NCI-H1092 (cell line): ENCODE results near the gene PSMB3.

Source experiments
- DNase-seq: peaks from one replicate; lab custom pipeline; 2025; lab: John Stamatoyannopoulos, UW

Gene PSMB3

DNA sequence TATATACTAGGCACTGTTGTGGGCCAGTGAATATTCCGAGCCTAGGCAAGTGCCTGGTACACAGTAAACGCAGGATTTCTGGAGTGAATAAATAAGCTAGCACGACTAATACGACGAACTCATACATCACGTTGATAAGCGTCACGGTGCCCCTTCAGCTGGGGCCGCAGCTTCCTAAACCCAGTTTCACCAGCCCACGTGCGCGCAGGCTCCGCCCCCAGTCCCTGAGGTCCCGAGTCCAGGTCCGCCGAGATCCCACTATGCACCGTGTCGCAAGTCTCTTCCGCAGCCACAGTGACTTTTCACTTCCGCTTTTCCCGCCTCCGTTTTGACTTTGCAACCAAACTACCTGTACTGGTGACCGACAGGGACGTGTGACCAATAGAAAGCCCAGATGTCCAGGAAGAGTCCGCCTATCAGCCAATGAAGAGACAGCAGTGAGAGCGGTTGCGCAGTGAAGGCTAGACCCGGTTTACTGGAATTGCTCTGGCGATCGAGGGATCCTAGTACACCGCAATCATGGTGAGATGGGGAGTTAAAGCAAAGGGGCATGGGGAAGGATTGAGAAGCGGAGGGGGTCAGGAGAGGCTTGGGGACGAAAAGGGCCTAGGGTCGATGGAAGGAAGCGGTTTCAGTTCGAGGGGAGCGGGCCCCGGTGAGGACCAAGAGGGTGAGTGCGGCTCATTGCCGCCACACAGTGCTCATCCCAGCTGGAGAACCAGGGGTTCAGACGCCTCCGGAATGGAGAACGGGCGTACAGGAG lies at the start of gene PSMB3:
TSS of gene PSMB3 (plus strand) at position 434 of the 763 bp plus-strand sequence. CDS start at position 520, 86 bp downstream.
- peak; percentile 98 for DNase-seq

DNA sequence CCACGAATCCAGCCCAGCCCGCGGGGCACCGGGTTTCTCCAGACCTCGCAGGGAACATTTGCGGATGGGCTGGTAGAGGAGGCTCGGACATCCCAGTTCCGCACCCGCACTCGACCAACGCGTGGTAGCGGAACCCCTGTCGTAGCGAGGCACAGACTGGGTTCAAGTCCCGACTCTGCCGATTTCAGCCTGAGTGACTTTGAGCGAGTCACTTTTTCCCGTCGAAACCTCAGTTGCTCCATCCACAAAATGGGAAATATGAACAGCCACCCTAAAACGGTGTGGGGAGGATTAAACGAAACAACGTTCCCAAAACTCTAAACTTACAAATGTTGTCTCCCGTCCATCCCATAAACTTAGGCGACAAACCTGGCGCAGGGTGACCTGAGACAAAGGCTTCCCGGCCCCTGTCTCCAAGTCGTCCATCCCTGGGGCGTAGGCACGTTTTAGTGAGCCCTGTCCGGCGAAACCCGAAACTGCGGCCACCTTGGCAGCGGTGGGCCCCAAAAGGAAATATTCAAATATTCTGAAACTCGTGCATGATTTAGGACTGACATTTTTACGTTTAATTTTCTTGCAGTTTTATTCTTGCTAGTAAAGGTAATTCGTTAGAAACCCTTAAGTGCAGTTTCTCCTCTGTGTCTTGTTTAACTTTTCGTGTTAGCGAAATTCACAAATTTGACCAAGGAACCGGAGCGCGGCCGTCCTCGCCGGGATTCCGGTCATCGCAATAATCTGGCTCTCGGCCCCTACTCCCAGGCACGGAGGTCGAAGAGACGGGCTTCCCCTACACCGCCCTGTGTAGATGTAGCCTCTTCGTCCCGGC lies 49.4 kb upstream of the PSMB3 start:
- DNase-seq: no peak

DNA sequence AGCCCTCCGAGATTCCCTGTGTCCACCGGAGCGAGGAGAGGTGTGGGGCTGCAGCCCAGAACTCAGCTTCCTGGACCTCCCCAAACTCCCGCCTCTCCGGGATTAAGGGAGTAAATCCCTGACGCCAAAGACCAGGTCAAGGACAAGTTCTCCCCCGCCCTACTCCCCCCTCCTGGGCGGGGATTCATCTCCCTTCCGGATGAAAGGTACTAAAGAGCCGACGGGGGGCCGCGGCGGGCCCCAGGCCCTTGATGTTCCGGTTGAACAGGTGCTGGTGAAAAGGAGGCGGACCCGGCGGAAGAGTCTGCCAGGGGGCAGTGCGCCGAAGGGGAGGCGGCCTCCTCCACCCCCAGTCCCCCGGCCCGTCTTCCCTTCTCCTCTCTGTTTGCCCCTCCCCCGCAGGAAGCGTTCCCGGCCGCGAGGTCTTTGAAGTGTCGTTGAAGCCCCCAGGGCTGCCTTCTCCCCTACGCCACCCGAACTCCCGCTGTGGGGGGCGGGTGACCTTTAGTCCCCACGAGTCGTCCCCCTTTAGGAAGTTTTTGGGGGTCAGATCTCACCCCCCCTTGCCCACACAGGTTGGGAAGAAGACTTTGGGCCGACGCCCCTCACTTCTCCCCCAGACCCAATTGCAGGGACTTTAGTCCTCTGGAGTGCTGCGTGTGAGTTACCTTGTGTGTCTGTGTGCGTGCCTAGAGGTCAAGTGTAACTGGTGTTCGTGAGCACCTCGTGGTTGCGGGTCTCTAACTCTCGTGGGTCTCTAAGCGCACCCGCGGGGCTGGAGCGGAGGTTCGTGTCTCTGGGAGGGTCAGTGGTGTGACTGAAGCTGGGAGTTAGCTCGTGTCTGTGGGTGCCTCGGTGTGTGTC lies 48.6 kb upstream of the PSMB3 start:
- peak; percentile 72 for DNase-seq

DNA sequence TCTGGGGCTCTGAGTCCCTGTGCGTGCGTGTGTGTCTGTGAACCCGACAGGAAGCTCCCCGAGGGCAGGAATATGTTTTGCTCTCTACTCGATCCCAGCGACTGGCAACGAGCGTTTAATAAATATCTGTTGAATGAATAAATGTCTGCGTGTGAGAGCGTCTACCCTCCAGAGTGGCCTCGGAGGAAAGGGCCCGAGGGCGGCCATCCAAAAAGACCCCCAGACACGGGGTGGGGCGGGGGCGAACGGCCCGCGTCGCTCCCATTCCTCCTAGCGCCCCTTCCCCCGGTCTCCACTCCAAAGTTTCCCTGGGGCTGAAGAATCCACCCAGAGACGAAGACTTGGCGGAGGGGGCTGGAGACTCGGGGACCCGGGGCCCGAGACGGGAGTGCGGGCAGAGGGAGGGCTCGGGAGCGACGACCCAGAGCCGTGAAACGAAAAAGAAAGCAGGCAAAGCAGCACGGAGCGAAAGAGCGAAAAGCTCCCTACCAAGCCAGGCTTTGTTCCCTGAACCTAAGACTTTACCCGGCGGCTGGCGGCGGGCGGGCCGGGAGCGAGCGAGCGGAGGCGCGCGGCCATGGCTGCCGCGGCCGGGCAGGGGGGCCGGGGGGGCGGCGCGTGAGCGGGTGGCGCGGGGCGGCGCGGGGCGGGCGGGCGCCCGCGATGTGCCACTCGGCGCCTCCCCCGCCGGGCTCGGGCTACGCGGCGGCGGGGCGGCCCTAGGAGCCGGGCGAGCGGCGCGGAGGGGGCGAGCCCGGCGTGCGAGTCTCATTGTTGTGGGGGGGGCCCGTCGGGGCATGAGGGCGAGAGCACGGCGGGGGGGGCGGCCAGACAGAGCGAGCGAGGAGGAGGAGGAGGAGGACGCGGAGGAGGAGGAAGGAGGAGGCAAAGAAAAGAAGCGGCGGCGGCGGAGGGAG lies 47.7 kb upstream of the PSMB3 start, which contains the start of gene MLLT6:
TSS of gene MLLT6 (plus strand) at position 668 of the 917 bp plus-strand sequence. CDS start 360 bp downstream, outside the sequence.
- DNase-seq: peak; percentile 79

DNA sequence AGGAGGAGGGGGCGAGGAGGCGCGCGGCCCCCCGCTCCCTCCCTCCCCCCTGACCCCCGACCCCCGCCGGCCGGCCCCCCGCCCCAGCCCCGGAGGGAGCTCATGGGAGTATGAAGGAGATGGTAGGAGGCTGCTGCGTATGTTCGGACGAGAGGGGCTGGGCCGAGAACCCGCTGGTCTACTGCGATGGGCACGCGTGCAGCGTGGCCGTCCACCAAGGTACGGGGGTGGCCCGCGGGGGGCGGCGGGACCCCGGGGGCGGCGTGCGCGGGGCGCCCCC lies 47.1 kb upstream of the PSMB3 start:
- no peak for DNase-seq

DNA sequence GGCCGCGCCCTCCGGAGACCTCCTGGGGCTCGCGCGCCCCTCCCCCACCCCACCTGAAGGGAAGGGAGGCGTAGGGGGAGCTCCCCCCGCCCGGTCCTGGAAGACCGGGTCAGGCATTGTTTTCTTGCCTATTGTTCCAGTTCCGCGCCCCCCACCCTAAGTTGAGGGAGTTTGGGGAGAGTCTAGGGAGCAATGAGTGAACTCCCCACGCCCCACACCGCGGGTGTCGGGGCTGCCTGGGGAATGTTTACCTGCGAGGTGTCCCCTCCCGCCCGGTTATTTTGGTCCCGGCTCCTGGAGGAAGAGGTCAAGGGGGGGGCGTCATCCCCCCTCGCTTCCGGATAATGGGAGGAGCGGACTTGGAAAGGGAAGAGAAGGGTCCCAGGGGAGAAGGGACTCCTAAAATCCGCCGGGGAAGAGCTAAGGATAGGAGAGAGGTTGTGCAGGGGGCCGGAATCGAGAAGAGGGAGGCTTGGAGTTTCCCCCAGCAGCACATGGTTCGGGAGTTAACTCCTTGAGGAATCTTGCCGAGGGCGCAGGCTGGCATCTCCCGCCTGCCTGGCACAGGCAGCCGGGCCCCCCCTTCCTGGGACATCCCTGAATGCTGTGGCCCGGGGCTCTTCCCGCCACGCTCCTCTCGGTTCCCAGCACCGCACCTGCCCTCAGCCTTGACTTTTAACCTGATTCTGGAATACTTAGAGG lies 46.6 kb upstream of the PSMB3 start:
- peak; percentile 16 for DNase-seq

DNA sequence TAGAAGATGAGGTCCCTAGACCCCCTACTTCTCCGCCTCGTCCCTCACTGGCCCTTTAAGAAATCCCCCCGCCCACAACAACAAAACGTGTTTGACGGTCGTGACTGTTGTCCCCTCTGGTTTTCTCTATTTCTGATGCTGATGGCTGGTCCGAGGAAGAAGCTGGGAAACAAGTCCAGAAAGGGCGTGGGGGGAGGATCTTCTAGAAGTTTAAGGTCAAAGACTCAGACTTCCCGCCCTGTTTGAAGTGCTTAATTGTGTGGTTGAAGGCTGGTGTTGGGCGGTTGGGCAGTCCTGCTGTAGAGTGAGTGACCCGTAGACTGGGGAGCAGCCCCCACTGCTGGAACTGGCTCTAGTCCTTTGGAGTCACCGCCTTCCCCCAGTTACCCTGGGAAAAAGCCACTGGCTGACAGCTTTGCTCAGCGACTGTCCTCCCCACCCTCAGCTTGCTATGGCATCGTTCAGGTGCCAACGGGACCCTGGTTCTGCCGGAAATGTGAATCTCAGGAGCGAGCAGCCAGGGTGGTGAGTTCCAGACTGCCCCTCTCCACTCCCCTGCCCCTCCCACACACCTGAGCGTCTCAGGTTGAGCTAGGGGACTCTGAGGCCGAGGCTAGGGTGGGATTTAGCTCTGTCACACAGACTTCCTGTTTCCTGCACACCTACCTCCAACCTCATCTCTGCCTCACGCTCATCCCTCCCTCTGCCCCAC lies 45.9 kb upstream of the PSMB3 start:
- no peak for DNase-seq

DNA sequence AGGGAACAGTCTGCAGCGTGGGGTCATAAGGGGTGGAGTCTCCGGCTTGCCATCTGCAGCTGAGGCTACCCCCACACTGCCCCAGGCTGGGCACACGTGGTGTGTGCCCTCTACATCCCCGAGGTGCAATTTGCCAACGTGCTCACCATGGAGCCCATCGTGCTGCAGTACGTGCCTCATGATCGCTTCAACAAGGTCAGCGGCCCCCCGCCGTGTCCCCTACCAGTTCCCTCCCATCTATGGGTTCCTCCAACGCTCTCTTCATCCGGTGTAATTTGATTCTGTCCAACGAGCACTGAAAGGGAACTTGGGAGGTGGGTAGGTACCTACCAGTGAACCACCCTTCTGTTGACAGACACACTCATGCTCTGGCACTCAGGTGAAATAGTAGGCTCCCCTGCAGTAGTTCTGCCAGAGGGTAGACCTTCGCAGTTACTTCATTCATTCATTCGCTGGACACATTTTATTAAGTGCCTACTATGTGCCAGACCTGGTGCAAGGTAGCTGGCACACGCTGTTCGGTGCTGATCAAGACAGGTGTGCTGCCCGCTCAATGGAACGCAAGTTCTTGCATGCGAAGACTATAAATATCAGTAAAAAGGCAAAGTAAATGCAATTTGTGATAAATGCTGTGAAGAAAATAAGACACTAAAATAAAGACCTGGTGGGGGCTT lies 44.7 kb upstream of the PSMB3 start:
- no peak for DNase-seq

DNA sequence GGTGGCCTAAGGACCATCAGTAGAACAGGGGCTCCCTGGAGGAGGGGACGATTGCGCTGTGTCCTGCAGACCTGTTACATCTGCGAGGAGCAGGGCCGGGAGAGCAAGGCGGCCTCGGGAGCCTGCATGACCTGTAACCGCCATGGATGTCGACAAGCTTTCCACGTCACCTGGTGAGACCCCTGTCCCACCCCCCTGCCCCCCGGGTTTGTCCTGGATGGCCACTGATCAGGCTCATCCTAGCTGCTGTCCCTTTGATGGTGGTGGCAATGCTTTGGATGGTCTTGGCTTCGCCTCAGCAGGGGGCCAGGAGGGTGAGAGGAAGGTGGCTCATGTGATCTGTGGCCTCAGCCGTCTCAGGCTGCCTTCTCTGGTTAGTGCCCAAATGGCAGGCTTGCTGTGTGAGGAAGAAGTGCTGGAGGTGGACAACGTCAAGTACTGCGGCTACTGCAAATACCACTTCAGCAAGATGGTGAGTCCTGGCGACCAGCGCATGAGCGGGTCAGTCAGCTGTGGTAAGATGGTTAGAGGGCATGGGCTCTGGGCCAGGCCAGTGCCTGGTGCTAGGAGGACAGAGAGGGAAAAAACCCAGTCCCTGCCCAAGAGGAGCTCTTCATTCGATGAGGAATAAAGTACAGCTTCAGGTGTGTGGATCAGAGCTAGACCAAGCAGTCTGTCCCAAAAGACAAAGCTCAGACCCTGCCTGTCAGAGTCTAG lies 43.3 kb upstream of the PSMB3 start:
- DNase-seq: no peak

DNA sequence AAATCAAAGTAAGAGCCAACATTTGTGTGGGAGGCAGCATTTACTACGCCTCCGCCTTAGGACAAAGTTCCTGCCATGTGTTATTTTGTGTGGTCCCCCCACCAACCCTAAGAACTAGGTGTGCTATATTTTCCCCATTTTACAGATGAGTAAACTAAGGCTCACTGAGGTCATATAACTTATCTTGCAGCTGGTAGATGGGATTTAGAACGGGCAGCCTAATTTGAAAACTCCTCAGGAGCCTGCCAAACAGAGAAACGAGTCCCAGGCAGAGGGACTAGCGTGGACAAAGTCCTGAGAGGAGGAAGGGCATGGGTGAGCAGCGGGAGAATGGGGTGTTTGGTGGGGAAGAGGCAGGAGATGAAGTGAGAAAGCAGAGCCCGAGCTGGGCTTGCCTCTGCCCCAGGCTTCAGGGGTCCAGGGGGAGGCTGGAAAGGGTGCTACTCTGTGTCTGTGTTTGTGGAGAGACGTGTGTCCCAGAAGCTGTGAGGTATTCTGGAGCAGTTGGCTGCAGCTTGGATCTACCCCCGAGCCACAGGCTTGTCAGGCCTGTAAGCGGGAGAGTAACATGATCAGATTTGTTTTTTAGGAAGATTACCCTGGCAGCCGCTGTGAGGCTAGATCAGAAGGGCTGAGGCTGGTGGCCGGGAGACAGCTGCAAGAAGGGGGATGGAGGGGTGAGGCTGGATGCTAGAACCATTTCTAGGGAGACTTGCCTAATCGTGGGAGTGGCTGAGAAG lies 42.5 kb upstream of the PSMB3 start:
- DNase-seq: no peak

DNA sequence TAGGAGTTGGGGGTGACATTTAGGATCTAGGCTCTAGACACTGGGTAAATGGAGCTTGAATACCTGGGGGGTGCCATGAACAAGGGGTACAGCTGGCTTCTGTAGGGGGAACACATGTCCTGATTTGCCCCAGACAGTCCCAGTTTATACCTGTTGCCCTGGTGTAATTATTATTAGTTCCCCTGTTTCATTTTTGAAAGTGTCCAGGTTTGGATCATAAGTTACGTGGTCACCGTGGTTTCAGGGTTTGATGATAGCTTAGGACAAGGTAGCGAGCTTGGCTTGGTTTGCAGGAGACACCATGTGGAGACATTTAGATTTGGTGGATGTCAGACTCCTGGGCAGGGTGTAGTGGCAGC lies 42.0 kb upstream of the PSMB3 start:
- DNase-seq: no peak

DNA sequence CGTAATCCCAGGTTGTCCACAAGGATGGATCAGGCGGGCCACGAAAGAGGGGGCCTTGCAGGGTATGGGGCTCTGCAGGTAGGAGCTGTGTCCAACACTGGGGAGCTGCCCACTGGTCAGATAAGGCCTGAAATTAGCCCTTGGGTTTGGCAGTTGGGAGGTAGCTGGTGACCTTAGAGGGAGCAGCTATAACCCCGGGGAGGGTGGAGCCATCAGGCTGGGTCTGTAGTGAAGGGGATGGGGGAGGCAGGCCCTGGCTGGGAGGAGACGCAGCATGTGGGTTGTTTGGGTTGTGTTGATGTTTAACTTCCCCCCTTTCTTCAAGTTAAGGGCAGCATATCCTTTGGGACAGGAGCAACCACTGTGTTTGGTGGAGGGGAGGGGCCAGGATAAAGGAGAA lies 41.6 kb upstream of the PSMB3 start:
- DNase-seq: no peak

DNA sequence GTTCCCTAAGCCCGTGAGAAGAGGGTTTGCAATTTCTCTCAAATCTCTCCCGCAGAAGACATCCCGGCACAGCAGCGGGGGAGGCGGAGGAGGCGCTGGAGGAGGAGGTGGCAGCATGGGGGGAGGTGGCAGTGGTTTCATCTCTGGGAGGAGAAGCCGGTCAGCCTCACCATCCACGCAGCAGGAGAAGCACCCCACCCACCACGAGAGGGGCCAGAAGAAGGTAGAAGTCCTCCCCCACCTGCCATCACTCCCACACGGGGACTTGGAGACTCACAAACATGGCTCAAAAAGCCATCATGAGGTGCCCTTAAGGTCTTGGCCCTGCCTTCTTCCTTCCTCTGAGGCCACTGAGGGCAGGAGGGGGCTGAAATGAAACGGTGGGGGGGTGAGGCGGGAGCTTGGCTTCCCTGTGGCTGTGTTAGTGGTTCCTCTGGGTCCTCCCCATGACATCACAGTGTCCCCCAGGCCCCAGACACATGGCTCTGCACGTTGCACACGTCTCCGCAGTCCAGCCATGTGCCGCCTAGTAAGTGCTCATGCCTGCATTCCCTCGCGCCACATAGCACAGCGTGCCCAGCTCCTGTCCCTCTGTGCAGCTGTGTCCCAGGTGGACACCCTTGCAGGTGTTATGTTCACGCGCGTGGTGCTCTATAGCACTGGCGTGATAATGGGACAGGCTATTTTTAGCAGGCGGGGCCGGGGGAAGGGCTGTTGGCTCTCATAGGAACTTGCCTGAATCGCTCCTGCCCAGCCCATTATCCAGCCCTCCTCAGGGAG lies 40.6 kb upstream of the PSMB3 start:
- no peak for DNase-seq

DNA sequence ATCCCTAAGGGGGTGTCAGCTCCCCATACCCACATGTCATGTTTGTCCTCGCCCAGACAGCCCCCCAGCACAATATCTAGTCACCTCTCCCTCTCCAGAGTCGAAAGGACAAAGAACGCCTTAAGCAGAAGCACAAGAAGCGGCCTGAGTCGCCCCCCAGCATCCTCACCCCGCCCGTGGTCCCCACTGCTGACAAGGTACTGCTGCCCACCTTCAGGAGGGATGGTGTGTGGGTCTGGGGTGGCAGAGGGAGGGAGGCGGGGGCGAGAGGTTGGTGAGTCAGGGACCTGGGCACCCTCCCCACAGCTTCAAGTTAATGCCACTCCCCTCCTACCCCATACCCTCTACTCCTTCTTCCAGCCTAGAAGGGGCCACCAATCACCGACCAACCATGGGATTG lies 39.9 kb upstream of the PSMB3 start:
- DNase-seq: no peak

DNA sequence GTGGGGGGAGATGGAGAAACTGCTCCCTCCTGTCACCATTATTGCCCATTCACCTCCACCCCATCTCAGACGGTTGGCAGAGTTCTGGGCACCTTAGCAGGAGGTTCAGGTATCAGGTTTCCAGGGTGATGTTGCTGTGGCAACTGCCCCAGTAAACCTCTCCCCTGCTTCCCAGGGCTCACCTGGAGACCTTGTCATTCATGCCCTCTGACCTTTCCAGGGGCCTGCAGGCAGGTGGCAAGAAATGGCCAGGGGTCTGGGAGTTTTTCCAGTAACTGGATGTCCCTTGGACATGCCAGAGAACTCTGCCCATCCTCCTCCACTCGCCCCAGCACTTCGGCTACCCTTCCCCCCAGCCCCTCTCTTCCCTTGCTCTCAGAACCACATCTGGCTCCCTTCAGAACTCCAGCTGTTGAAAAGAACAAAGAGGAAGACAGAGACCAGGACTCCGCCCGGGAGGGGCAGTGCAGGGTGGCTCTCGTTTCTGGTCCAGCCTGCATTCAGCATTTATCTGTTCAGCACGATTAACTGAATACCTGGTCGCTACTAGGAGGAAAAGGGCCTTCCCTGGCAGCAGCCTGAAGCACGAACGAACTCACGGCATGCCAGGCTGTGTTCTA lies 39.0 kb upstream of the PSMB3 start:
- DNase-seq: no peak

DNA sequence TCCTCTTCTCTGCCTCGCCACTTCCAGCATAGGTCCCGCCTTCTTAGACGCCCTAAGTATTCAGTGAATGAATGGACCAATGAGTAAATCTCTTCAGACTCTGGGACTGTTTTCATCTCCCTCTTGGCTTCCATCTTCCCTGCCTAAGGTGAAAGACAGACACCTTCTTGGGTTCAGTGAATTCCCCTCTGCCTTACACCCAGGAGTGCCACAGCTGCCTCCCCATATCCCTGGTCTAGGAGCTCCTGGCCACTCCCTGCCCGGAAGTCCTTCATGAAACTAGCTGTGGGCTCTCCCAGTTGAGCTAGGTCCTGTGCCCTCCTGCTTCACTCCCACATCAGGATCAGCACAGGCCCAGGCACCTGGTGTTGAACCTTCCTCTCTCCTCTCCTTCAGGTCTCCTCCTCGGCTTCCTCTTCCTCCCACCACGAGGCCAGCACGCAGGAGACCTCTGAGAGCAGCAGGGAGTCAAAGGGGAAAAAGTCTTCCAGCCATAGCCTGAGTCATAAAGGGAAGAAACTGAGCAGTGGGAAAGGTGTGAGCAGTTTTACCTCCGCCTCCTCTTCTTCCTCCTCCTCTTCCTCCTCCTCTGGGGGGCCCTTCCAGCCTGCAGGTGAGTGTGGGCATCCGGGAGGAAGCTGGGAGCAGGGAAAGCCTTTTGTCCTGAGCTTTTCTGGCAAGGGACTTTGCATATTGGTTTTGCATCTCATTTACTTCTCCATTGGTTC lies 37.2 kb upstream of the PSMB3 start:
- no peak for DNase-seq
